CD14-positive monocyte (primary cell): ENCODE results near the gene GLDC. TPM values are rescaled to one million over a fixed set of nuclear protein-coding genes. Genes with fewer than 3 reads are reported as not detected.

Experiments
- DNase-seq, 3 donors: peaks; one replicate each; pipeline ENCODE4 v3.0.0-alpha.2; 2011 to 2022
- H2AFZ ChIP-seq: 2 replicates; pipeline ENCODE4 v1.6.0; 2012; ENCODE audit warnings: mild to moderate bottlenecking, low read depth, low read length, inconsistent platforms; ENCODE audit not compliant: insufficient read depth, poor library complexity, severe bottlenecking
- H3K27ac ChIP-seq, 2 donors: 1 replicate in 1 of 2; 2 replicates in 1 of 2; pipeline ENCODE4 v1.5.1; 2012 to 2013; ENCODE audit warnings: low read length in 2 of 2, control low read depth in 1 of 2, inconsistent platforms in 1 of 2, low read depth in 1 of 2, mild to moderate bottlenecking in 1 of 2
- H3K27me3 ChIP-seq, 2 donors: one replicate each; pipeline versions ENCODE4 v1.6.0 to v1.6.1; 2011 to 2013; ENCODE audit warnings: low read length in 2 of 2; ENCODE audit not compliant: control insufficient read depth in 2 of 2, insufficient read depth in 2 of 2
- H3K36me3 ChIP-seq, 2 donors: replicated peaks in 1 of 2; 1 replicate in 1 of 2; 2 replicates in 1 of 2; pipeline versions ENCODE4 v1.5.1 to v1.6.1; 2012 to 2013; ENCODE audit warnings: low read length in 2 of 2, control low read depth in 1 of 2, inconsistent platforms in 1 of 2, mild to moderate bottlenecking in 1 of 2; ENCODE audit not compliant: insufficient read depth in 2 of 2, control insufficient read depth in 1 of 2
- H3K4me1 ChIP-seq, 2 donors: 1 replicate in 1 of 2; 2 replicates in 1 of 2; pipeline versions ENCODE4 v1.5.1 to v1.6.1; 2012 to 2013; ENCODE audit warnings: low read length in 2 of 2, control low read depth in 1 of 2, inconsistent platforms in 1 of 2, mild to moderate bottlenecking in 1 of 2, moderate library complexity in 1 of 2; ENCODE audit not compliant: insufficient read depth in 2 of 2, control insufficient read depth in 1 of 2
- H3K4me2 ChIP-seq: replicated peaks from 2 replicates; pipeline ENCODE3; 2012; ENCODE audit warnings: low read length, moderate library complexity, mild to moderate bottlenecking; ENCODE audit not compliant: poor library complexity, severe bottlenecking; ENCODE audit errors: extremely low read depth
- H3K4me3 ChIP-seq, 3 experiments: fragments of 200-600 bp in 1 of 3; sonication (generic) in 1 of 3; replicated peaks in 1 of 3; 1 replicate in 2 of 3; 2 replicates in 1 of 3; pipeline ENCODE4 v1.5.1; 2011 to 2013; ENCODE audit warnings: low read length in 3 of 3, mild to moderate bottlenecking in 3 of 3, control low read depth in 2 of 3, low read depth in 2 of 3, inconsistent platforms in 1 of 3, moderate library complexity in 1 of 3
- H3K79me2 ChIP-seq: 2 replicates; pipeline ENCODE4 v1.6.0; 2012; ENCODE audit warnings: mild to moderate bottlenecking, control low read depth, inconsistent platforms, low read length, moderate library complexity; ENCODE audit not compliant: insufficient read depth
- H3K9ac ChIP-seq: 2 replicates; pipeline ENCODE4 v1.6.0; 2017; ENCODE audit warnings: low read length, mild to moderate bottlenecking; ENCODE audit not compliant: insufficient read depth, poor library complexity, severe bottlenecking
- H3K9me3 ChIP-seq, 2 donors: replicated peaks in 1 of 2; 1 replicate in 1 of 2; 2 replicates in 1 of 2; pipeline versions ENCODE4 v1.5.1 to v1.6.1; 2012 to 2013; ENCODE audit warnings: low read length in 2 of 2, control low read depth in 1 of 2; ENCODE audit not compliant: control insufficient read depth in 1 of 2, insufficient read depth in 1 of 2
- H4K20me1 ChIP-seq: 2 replicates; pipeline ENCODE4 v1.6.0; 2012; ENCODE audit warnings: mild to moderate bottlenecking, low read length, control low read depth, moderate library complexity; ENCODE audit not compliant: insufficient read depth
- H3K27ac Mint-ChIP-seq, 7 donors: one replicate each; pipeline ENCODE4 v1.8.0; 2020; ENCODE audit warnings: mild to moderate bottlenecking in 7 of 7, mixed read lengths in 7 of 7, moderate library complexity in 6 of 7, inconsistent platforms in 2 of 7
- H3K27me3 Mint-ChIP-seq, 3 donors: one replicate each; pipeline ENCODE4 v1.8.0; 2021 to 2022; ENCODE audit warnings: low read depth in 3 of 3, mild to moderate bottlenecking in 3 of 3, mixed read lengths in 3 of 3, moderate library complexity in 3 of 3, inconsistent platforms in 1 of 3
- H3K36me3 Mint-ChIP-seq, 2 donors: one replicate each; pipeline ENCODE4 v1.8.0; 2020; ENCODE audit warnings: mixed read lengths in 2 of 2, inconsistent platforms in 1 of 2, mild to moderate bottlenecking in 1 of 2
- H3K4me1 Mint-ChIP-seq: one replicate; pipeline ENCODE4 v1.8.0; 2020; ENCODE audit warnings: mild to moderate bottlenecking, mixed read lengths
- H3K4me3 Mint-ChIP-seq, 2 donors: one replicate each; pipeline ENCODE4 v1.8.0; 2020; ENCODE audit warnings: mild to moderate bottlenecking in 2 of 2, mixed read lengths in 2 of 2, moderate library complexity in 1 of 2
- H3K9me3 Mint-ChIP-seq, 7 donors: one replicate each; pipeline ENCODE4 v1.8.0; 2020 to 2022; ENCODE audit warnings: mixed read lengths in 7 of 7, mild to moderate bottlenecking in 6 of 7, moderate library complexity in 6 of 7, inconsistent platforms in 2 of 7
- WGBS: methylation state at CpG from one replicate; pipeline ENCODE4 v1.1.5; 2013; ENCODE audit warnings: missing lambda C conversion rate; ENCODE audit not compliant: insufficient coverage; 5-methylcytosine and 5-hydroxymethylcytosine counted together
- intact Hi-C, 2 donors: fragments of 100-400 bp; cut with micrococcal nuclease; formaldehyde crosslinking; loops; one replicate each; pipeline versions ENCODE4 v1.15.0 to v1.15.1; 2023
- polyA plus RNA-seq, 3 donors: library from polyadenylated mRNA; depleted of rRNA in 1 of 3; unstranded in 2 of 3; stranded (reverse) in 1 of 3; fragments of 300-500 nt in 2 of 3; fragments of >200 nt in 1 of 3; fragmentation: Illumina TruSeq in 2 of 3; gene quantifications; 1 replicate in 2 of 3; 2 replicates in 1 of 3; pipeline ENCODE4 v1.2.3, GENCODE V29; 2012 to 2021
- TF ChIP-seq, protein P1 (sequence below): fragments of 200-600 bp; IDR thresholded peaks from one replicate; pipeline ENCODE4 v1.8.0; 2022; ENCODE audit warnings: antibody characterized with exemption, mild to moderate bottlenecking

Gene GLDC
- polyA plus RNA-seq, 3 donors = not detected

DNA sequence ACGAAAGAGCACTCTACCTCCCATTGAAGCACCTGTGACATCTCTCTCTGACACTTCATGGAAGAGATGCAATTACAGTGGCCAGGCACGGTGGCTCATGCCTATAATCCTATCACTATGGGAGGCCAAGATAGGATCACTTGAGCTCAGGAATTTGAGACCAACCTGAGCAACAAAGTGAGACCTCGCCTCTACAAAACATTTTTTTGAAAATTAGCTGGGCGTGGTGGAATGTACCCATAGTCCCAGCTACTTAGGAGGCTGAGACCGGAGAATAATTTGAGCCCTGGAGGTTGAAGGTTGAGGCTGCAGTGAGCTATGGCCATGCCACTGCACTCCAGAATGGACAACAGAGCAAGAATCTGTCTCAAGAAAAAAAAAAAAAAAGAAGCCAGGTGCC lies 45.5 kb downstream of the GLDC start:
- intact Hi-C loops = no loop called here
- H3K27ac Mint-ChIP-seq = no peak overlapping the region

DNA sequence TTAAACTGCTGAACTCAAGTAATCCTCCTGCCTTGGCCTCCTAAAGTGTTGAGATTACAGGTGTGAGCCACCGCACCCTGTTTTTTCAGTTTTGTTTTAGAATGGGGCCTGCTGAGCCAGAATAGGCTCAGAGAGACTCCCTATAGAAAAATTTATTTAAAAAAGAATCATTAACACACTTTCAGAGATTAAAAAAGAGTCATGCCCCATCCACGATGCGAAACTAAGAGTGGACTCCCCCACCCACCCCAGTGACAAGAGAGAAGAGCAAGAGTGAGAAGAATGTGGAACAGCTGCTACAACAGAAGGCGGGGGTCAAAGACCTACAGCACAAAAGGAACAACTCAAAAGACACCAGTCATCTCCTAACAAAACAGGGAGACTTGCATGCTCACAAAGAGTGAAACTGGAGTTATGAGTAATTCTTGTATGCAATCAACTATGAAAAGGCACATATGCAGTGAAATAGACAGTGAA lies 47.2 kb downstream of the GLDC start:
- H3K4me3 ChIP-seq = no peak overlapping the region
- Mint-ChIP-seq H3K9me3 (no peaks in the 10 kb centered on the region), H3K36me3 (no peaks in the 10 kb centered on the region), H3K4me3 (no peak overlapping the region), H3K4me1 (no peaks in the 10 kb centered on the region), H3K27me3 (peaks cover 0 to 2% (median 2%) of the 10 kb centered on the region in 3 donors), H3K27ac (no peak overlapping the region)
- DNase-seq = no peak
- TF ChIP-seq, protein P1, sequence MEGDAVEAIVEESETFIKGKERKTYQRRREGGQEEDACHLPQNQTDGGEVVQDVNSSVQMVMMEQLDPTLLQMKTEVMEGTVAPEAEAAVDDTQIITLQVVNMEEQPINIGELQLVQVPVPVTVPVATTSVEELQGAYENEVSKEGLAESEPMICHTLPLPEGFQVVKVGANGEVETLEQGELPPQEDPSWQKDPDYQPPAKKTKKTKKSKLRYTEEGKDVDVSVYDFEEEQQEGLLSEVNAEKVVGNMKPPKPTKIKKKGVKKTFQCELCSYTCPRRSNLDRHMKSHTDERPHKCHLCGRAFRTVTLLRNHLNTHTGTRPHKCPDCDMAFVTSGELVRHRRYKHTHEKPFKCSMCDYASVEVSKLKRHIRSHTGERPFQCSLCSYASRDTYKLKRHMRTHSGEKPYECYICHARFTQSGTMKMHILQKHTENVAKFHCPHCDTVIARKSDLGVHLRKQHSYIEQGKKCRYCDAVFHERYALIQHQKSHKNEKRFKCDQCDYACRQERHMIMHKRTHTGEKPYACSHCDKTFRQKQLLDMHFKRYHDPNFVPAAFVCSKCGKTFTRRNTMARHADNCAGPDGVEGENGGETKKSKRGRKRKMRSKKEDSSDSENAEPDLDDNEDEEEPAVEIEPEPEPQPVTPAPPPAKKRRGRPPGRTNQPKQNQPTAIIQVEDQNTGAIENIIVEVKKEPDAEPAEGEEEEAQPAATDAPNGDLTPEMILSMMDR = no peak
- no peak overlapping the region for H3K4me2 ChIP-seq
- H4K20me1 ChIP-seq = no peaks in the 10 kb centered on the region
- no peaks in the 10 kb centered on the region for H3K9me3 ChIP-seq
- H2AFZ ChIP-seq = no peak overlapping the region
- intact Hi-C loops = no loop called here
- no peaks in the 10 kb centered on the region for H3K36me3 ChIP-seq
- H3K9ac ChIP-seq = no peak overlapping the region
- no CpG with 5 or more reads among the region's 4 CpGs for WGBS
- no peaks in the 10 kb centered on the region for H3K4me1 ChIP-seq
- no peak overlapping the region for H3K27ac ChIP-seq
- no peaks in the 10 kb centered on the region for H3K79me2 ChIP-seq
- no peaks in the 10 kb centered on the region for H3K27me3 ChIP-seq

More for the DNA sequence above, 45.5 kb downstream of the GLDC start:
- TF ChIP-seq, protein P1 = no peak
- Mint-ChIP-seq H3K36me3 (no peaks in the 10 kb centered on the region), H3K9me3 (no peaks in the 10 kb centered on the region), H3K4me3 (no peak overlapping the region), H3K4me1 (no peaks in the 10 kb centered on the region), H3K27me3 (peaks cover under 1 to 2% (median 2%) of the 10 kb centered on the region in 3 donors)
- H3K79me2 ChIP-seq = no peaks in the 10 kb centered on the region
- no peaks in the 10 kb centered on the region for H3K27me3 ChIP-seq
- H3K27ac ChIP-seq = no peak overlapping the region
- DNase-seq = no peak
- H3K9me3 ChIP-seq = no peaks in the 10 kb centered on the region
- no peaks in the 10 kb centered on the region for H3K36me3 ChIP-seq
- 96% methylated on average over 4 of the region's 5 CpGs for WGBS
- no peaks in the 10 kb centered on the region for H3K4me1 ChIP-seq
- H3K4me3 ChIP-seq = no peak overlapping the region
- H4K20me1 ChIP-seq = no peaks in the 10 kb centered on the region
- no peak overlapping the region for H2AFZ ChIP-seq
- no peak overlapping the region for H3K4me2 ChIP-seq
- H3K9ac ChIP-seq = no peak overlapping the region
